Measurements from ENCODE around the gene NEIL1.
"Not testable (repeated sequence)": the region's sequence is repeated elsewhere in the genome, so short reads cannot be mapped to it uniquely, and the experiment has no call there.

GRCh38 chr15:75333654-75334419, 13.0 kb upstream of the NEIL1 start:
- TF ChIP-seq, protein P1, sequence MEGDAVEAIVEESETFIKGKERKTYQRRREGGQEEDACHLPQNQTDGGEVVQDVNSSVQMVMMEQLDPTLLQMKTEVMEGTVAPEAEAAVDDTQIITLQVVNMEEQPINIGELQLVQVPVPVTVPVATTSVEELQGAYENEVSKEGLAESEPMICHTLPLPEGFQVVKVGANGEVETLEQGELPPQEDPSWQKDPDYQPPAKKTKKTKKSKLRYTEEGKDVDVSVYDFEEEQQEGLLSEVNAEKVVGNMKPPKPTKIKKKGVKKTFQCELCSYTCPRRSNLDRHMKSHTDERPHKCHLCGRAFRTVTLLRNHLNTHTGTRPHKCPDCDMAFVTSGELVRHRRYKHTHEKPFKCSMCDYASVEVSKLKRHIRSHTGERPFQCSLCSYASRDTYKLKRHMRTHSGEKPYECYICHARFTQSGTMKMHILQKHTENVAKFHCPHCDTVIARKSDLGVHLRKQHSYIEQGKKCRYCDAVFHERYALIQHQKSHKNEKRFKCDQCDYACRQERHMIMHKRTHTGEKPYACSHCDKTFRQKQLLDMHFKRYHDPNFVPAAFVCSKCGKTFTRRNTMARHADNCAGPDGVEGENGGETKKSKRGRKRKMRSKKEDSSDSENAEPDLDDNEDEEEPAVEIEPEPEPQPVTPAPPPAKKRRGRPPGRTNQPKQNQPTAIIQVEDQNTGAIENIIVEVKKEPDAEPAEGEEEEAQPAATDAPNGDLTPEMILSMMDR (IDR thresholded peaks at IDR 0.05): not testable (repeated sequence)
- not testable (repeated sequence) for TF ChIP-seq POLR2A (IDR thresholded peaks at IDR 0.05)

All from breast epithelium (tissue), 3 donors.